HG03378 (cell line): ENCODE measurements around the gene CASP2.
"Not testable (repeated sequence)": the region's sequence is repeated elsewhere in the genome, so short reads cannot be mapped to it uniquely, and the experiment has no call there.

ENCODE experiments used
- ATAC-seq: cut with Tn5 transposase; IDR thresholded peaks from one replicate; pipeline ENCODE4 v1.9.1; 2021; ENCODE audit warnings: mild to moderate bottlenecking, moderate library complexity; ENCODE audit not compliant: unreplicated experiment

Gene CASP2

GRCh38 chr7:143263266-143264195 lies 24.6 kb upstream of the CASP2 start, which contains the start of gene GSTK1:
GSTK1 (plus strand) TSS chr7:143263441; CDS start chr7:143263514, 73 bp downstream.
- ATAC-seq: peak; percentile 93

GRCh38 chr7:143264196-143264568 lies 24.0 kb upstream of the CASP2 start:
- not testable (repeated sequence) for ATAC-seq

GRCh38 chr7:143265017-143265693 lies 23.0 kb upstream of the CASP2 start:
- no peak for ATAC-seq

- ATAC-seq: no peak
Observed at GRCh38 chr7:143269251-143269650, 18.9 kb upstream of the CASP2 start.

GRCh38 chr7:143271240-143271639 lies 16.9 kb upstream of the CASP2 start:
- no peak for ATAC-seq

GRCh38 chr7:143272871-143273270 lies 15.3 kb upstream of the CASP2 start:
- no peak for ATAC-seq

GRCh38 chr7:143279186-143280098 lies 8.7 kb upstream of the CASP2 start:
- no peak for ATAC-seq

GRCh38 chr7:143280160-143280559 lies 8.0 kb upstream of the CASP2 start:
- ATAC-seq: no peak

- ATAC-seq: no peak
Observed at GRCh38 chr7:143280566-143280965, 7.6 kb upstream of the CASP2 start.

- ATAC-seq: no peak
Observed at GRCh38 chr7:143281529-143281928, 6.6 kb upstream of the CASP2 start.

- ATAC-seq: no peak
Observed at GRCh38 chr7:143282124-143282523, 6.0 kb upstream of the CASP2 start.

- ATAC-seq: no peak
Observed at GRCh38 chr7:143283381-143283780, 4.8 kb upstream of the CASP2 start.

GRCh38 chr7:143284591-143285469 lies 3.3 kb upstream of the CASP2 start, which contains the start of gene TMEM139:
TMEM139 (plus strand) TSS chr7:143284958; CDS start chr7:143285958, 1,000 bp downstream.
- no peak for ATAC-seq

GRCh38 chr7:143285470-143285778 lies 2.7 kb upstream of the CASP2 start:
- no peak for ATAC-seq

GRCh38 chr7:143285806-143286521 lies 2.2 kb upstream of the CASP2 start:
- no peak for ATAC-seq

- ATAC-seq: no peak
Observed at GRCh38 chr7:143286522-143286890, 1.6 kb upstream of the CASP2 start.

- no peak for ATAC-seq
Observed at GRCh38 chr7:143287339-143287934, 714 bp upstream of the CASP2 start.

GRCh38 chr7:143288836-143289235 lies 685 bp downstream of the CASP2 start:
- no peak for ATAC-seq

- no peak for ATAC-seq
Observed at GRCh38 chr7:143289421-143289820, 1.3 kb downstream of the CASP2 start.
